WTC11 (cell line): ENCODE results near the gene LRRC27.

Source experiments
- CTCF ChIP-seq: fragments of 200-600 bp; IDR thresholded peaks from 2 replicates; pipeline ENCODE4 v1.8.0; 2022; ENCODE audit warnings: antibody characterized with exemption
- USF2 ChIP-seq: sonication (generic); formaldehyde crosslinking; IDR thresholded peaks from 2 replicates; pipeline ENCODE4 v1.8.1; 2023; ENCODE audit warnings: mild to moderate bottlenecking, missing genetic modification reagents, moderate library complexity
- TF ChIP-seq, protein P1 (sequence below): sonication (generic); formaldehyde crosslinking; IDR thresholded peaks from 2 replicates; pipeline ENCODE4 v1.8.1; 2022; ENCODE audit warnings: low read depth, mild to moderate bottlenecking, moderate library complexity, missing genetic modification reagents, borderline replicate concordance

- TF ChIP-seq CTCF (no peak), USF2 (CRISPR knock-in tag) (no peak)
- TF ChIP-seq, protein P1, sequence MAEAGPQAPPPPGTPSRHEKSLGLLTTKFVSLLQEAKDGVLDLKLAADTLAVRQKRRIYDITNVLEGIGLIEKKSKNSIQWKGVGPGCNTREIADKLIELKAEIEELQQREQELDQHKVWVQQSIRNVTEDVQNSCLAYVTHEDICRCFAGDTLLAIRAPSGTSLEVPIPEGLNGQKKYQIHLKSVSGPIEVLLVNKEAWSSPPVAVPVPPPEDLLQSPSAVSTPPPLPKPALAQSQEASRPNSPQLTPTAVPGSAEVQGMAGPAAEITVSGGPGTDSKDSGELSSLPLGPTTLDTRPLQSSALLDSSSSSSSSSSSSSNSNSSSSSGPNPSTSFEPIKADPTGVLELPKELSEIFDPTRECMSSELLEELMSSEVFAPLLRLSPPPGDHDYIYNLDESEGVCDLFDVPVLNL: no peak
Observed at GRCh38 chr10:132302421-132303310, 29.3 kb upstream of the LRRC27 start.
